BJ (cell line): ENCODE measurements around the gene ADD3. TPM values are rescaled to one million over a fixed set of nuclear protein-coding genes. Genes with fewer than 3 reads are reported as not detected.
A peak's percentile ranks its signal among the peaks of the same experiment; 100 is the strongest.

Experiments
- CTCF ChIA-PET: fragments of 350-600 bp; formaldehyde crosslinking; extraction: SDS; loops from one replicate; lab custom pipeline; 2021; ENCODE audit warnings: antibody characterized with exemption, inconsistent platforms; lab: Yijun Ruan, JAX
- POLR2A ChIA-PET: fragments of 300-600 bp; sonication (Branson Sonifier 250); formaldehyde crosslinking; extraction: SDS; loops from one replicate; lab custom pipeline; 2021; ENCODE audit warnings: antibody characterized with exemption; lab: Charles Lee
- DNase-seq: peaks from one replicate; pipeline ENCODE4 v3.0.0-alpha.2; 2011; ENCODE audit warnings: low read depth
- H3K27me3 ChIP-seq: 2 replicates; pipeline ENCODE4 v1.6.0; 2011; ENCODE audit warnings: low read length; ENCODE audit not compliant: control insufficient read depth, insufficient read depth
- H3K36me3 ChIP-seq: 2 replicates; pipeline ENCODE4 v1.5.1; 2011; ENCODE audit warnings: low read length; ENCODE audit not compliant: control insufficient read depth, insufficient read depth
- H3K4me3 ChIP-seq: 2 replicates; pipeline ENCODE4 v1.5.1; 2011; ENCODE audit warnings: low read depth, mild to moderate bottlenecking, control low read depth, low read length
- CTCF ChIP-seq: IDR thresholded peaks from 2 replicates; pipeline ENCODE4 v1.5.1; 2011; ENCODE audit warnings: low read depth, mild to moderate bottlenecking, control low read depth, inconsistent platforms, low read length, moderate library complexity; ENCODE audit not compliant: insufficient read depth
- polyA plus RNA-seq: library from polyadenylated mRNA; depleted of rRNA; stranded (reverse); fragments of >200 nt; gene quantifications from 2 replicates; pipeline ENCODE4 v1.2.3, GENCODE V29; 2011

ADD3 gene
- polyA plus RNA-seq, 1 experiment: 52.0 TPM

- ChIA-PET CTCF (interaction anchor here (0.6 to 5.1 kb wide), 21 partner anchors 10 to 831 kb away, joined by 3 to 48 read pairs (median 6); partner anchors contain the start of gene MXI1), POLR2A (no interaction called here)
- Histone ChIP-seq H3K27me3 (no peaks in the 10 kb centered on the region), H3K4me3 (no peak overlapping the region), H3K36me3 (no peaks in the 10 kb centered on the region)
- TF ChIP-seq CTCF: peak; percentile 62
- DNase-seq: peak; percentile 26
These were observed 129.4 kb downstream of the ADD3 start for GRCh38 chr10:110137142-110137545.

GRCh38 chr10:110138197-110138812 is 130.5 kb downstream of the ADD3 start:
- H3K27me3 ChIP-seq: no peaks in the 10 kb centered on the region
- DNase-seq: peak; percentile 6
- peak; percentile 50 for TF ChIP-seq CTCF
- no peak overlapping the region for H3K4me3 ChIP-seq
- H3K36me3 ChIP-seq: no peaks in the 10 kb centered on the region
- CTCF ChIA-PET: interaction anchor here (0.6 to 5.1 kb wide), 32 partner anchors 9 to 733 kb away, joined by 3 to 48 read pairs (median 4); partner anchors contain the start of genes MXI1 and PDCD4
- POLR2A ChIA-PET: no interaction called here

GRCh38 chr10:110141185-110141584 is 133.4 kb downstream of the ADD3 start:
- DNase-seq: no peak
- Histone ChIP-seq H3K4me3 (no peak overlapping the region), H3K36me3 (no peaks in the 10 kb centered on the region), H3K27me3 (no peaks in the 10 kb centered on the region)
- POLR2A ChIA-PET: interaction anchor here (0.6 kb wide), 1 partner anchor 267 kb away, joined by 5 read pairs; no protein-coding TSS in a partner anchor
- CTCF ChIA-PET: interaction anchor here (0.6 to 5.1 kb wide), 4 partner anchors 8 to 531 kb away, joined by 3 to 48 read pairs (median 4); no protein-coding TSS in a partner anchor
- TF ChIP-seq CTCF: no peak

- POLR2A ChIA-PET: interaction anchor here (0.5 kb wide), 1 partner anchor 258 kb away, joined by 4 read pairs; no protein-coding TSS in a partner anchor
- no peak for DNase-seq
- Histone ChIP-seq H3K27me3 (no peaks in the 10 kb centered on the region), H3K36me3 (no peaks in the 10 kb centered on the region), H3K4me3 (no peak overlapping the region)
- TF ChIP-seq CTCF: no peak
- CTCF ChIA-PET: interaction anchor here (1.0 to 5.1 kb wide), 3 partner anchors 80 to 258 kb away, joined by 3 to 48 read pairs (median 4); no protein-coding TSS in a partner anchor
These were observed 134.3 kb downstream of the ADD3 start for GRCh38 chr10:110141871-110142635.

- no peak for TF ChIP-seq CTCF
- ChIA-PET POLR2A (no interaction called here), CTCF (interaction anchor here (0.7 to 1.4 kb wide), 3 partner anchors 31 to 136 kb away, joined by 3 read pairs; no protein-coding TSS in a partner anchor)
- H3K27me3 ChIP-seq: peaks cover under 1% of the 10 kb centered on the region; the same call in 1 of the 2 replicates
- no peaks in the 10 kb centered on the region for H3K36me3 ChIP-seq
- no peak for DNase-seq
- no peak overlapping the region for H3K4me3 ChIP-seq
These were observed 135.2 kb downstream of the ADD3 start for GRCh38 chr10:110142965-110143364.
